WTC11 (cell line): ENCODE data around the gene DACT1. TPM values are rescaled to one million over a fixed set of nuclear protein-coding genes. Genes with fewer than 3 reads are reported as not detected.

ENCODE experiments used
- ATAC-seq: fragments of 200-7000 bp; cut with Tn5 transposase; 2 replicates; pipeline ENCODE4 v1.10.0; 2021; ENCODE audit warnings: mild to moderate bottlenecking, moderate library complexity
- CTCF ChIA-PET: fragments of 300-600 bp; sonication (Branson Sonifier 250); formaldehyde crosslinking; loops from one replicate; lab custom pipeline; 2021; ENCODE audit warnings: antibody characterized with exemption; lab: Charles Lee
- POLR2A ChIA-PET: fragments of 350-600 bp; sonication (Branson Sonifier 250); formaldehyde crosslinking; loops from one replicate; lab custom pipeline; 2021; ENCODE audit warnings: antibody characterized with exemption; lab: Charles Lee
- DNase-seq: peaks from one replicate; pipeline ENCODE4 v3.0.0; 2021; ENCODE audit warnings: low spot score
- H3K27ac Mint-ChIP-seq: 2 replicates; pipeline ENCODE4 v1.8.0; 2021; ENCODE audit warnings: mixed read lengths
- H3K27me3 Mint-ChIP-seq: 2 replicates; pipeline ENCODE4 v1.8.0; 2021; ENCODE audit warnings: low read depth, mild to moderate bottlenecking, moderate library complexity, mixed read lengths
- H3K36me3 Mint-ChIP-seq: 2 replicates; pipeline ENCODE4 v1.8.0; 2021; ENCODE audit warnings: mixed read lengths
- H3K4me1 Mint-ChIP-seq: 2 replicates; pipeline ENCODE4 v1.8.0; 2022; ENCODE audit warnings: mixed read lengths
- H3K4me3 Mint-ChIP-seq: 2 replicates; pipeline ENCODE4 v1.8.0; 2021; ENCODE audit warnings: mild to moderate bottlenecking, moderate library complexity, mixed read lengths
- H3K9me3 Mint-ChIP-seq: 2 replicates; pipeline ENCODE4 v1.8.0; 2021; ENCODE audit warnings: mixed read lengths
- CBFB ChIP-seq: sonication (generic); formaldehyde crosslinking; IDR thresholded peaks from 2 replicates; pipeline ENCODE4 v1.8.1; 2022; ENCODE audit warnings: mild to moderate bottlenecking, low read depth, missing genetic modification reagents
- FOXJ3 ChIP-seq: sonication (generic); formaldehyde crosslinking; IDR thresholded peaks from 2 replicates; pipeline ENCODE4 v1.9.0; 2021; ENCODE audit warnings: missing genetic modification reagents, mild to moderate bottlenecking, borderline replicate concordance
- FOXK1 ChIP-seq: sonication (generic); formaldehyde crosslinking; IDR thresholded peaks from 2 replicates; pipeline ENCODE4 v1.8.0; 2022; ENCODE audit warnings: mild to moderate bottlenecking, moderate library complexity, missing genetic modification reagents
- NFYB ChIP-seq: sonication (generic); formaldehyde crosslinking; conservative IDR thresholded peaks from 2 replicates; pipeline ENCODE4 v1.8.0; 2022; ENCODE audit warnings: low read depth, missing genetic modification reagents
- NR1H2 ChIP-seq: sonication (generic); formaldehyde crosslinking; IDR thresholded peaks from 2 replicates; pipeline ENCODE4 v1.9.0; 2021; ENCODE audit warnings: mild to moderate bottlenecking, moderate library complexity, missing genetic modification reagents
- NR2C2 ChIP-seq: sonication (generic); formaldehyde crosslinking; IDR thresholded peaks from 2 replicates; pipeline ENCODE4 v1.8.0; 2022; ENCODE audit warnings: mild to moderate bottlenecking, missing genetic modification reagents
- SMAD3 ChIP-seq: sonication (generic); formaldehyde crosslinking; IDR thresholded peaks from 2 replicates; pipeline ENCODE4 v1.8.0; 2022; ENCODE audit warnings: missing genetic modification reagents, mild to moderate bottlenecking, borderline replicate concordance
- SMAD4 ChIP-seq: sonication (generic); formaldehyde crosslinking; IDR thresholded peaks from 2 replicates; pipeline ENCODE4 v1.8.0; 2022; ENCODE audit warnings: mild to moderate bottlenecking, missing genetic modification reagents
- TP53 ChIP-seq: sonication (generic); formaldehyde crosslinking; IDR thresholded peaks from 2 replicates; pipeline ENCODE4 v1.8.1; 2023; ENCODE audit warnings: mild to moderate bottlenecking, missing genetic modification reagents
- ZNF121 ChIP-seq: sonication (generic); formaldehyde crosslinking; IDR thresholded peaks from 2 replicates; pipeline ENCODE4 v1.8.0; 2023; ENCODE audit warnings: missing genetic modification reagents
- ZNF219 ChIP-seq: sonication (generic); formaldehyde crosslinking; IDR thresholded peaks from 2 replicates; pipeline ENCODE4 v1.8.0; 2023; ENCODE audit warnings: missing genetic modification reagents, mild to moderate bottlenecking, borderline replicate concordance
- ZNF263 ChIP-seq: sonication (generic); formaldehyde crosslinking; IDR thresholded peaks from 2 replicates; pipeline ENCODE4 v1.8.1; 2022; ENCODE audit warnings: low read depth, mild to moderate bottlenecking, moderate library complexity, missing genetic modification reagents
- ZNF396 ChIP-seq: fragments of 250-450 bp; sonication (Bioruptor Pico); IDR thresholded peaks from 2 replicates; pipeline ENCODE4 v1.8.0; 2021; ENCODE audit warnings: mild to moderate bottlenecking, moderate library complexity, borderline replicate concordance
- total RNA-seq: library from RNA; stranded (reverse); gene quantifications from 3 replicates; pipeline ENCODE4 v1.2.3, GENCODE V29; 2021
- TF ChIP-seq, protein P1 (sequence below): fragments of 250-450 bp; sonication (Bioruptor Pico); IDR thresholded peaks from 2 replicates; pipeline ENCODE4 v1.9.0; 2021; ENCODE audit warnings: mild to moderate bottlenecking, borderline replicate concordance
- TF ChIP-seq, protein P2 (sequence below): sonication (generic); formaldehyde crosslinking; IDR thresholded peaks from 2 replicates; pipeline ENCODE4 v1.8.0; 2022; ENCODE audit warnings: mild to moderate bottlenecking, missing genetic modification reagents
- TF ChIP-seq, protein P3 (sequence below): sonication (generic); formaldehyde crosslinking; IDR thresholded peaks from 2 replicates; pipeline ENCODE4 v1.8.1; 2023; ENCODE audit warnings: mild to moderate bottlenecking, missing genetic modification reagents, borderline replicate concordance
- TF ChIP-seq, protein P4 (sequence below): sonication (generic); formaldehyde crosslinking; conservative IDR thresholded peaks from 2 replicates; pipeline ENCODE4 v1.8.1; 2023; ENCODE audit warnings: mild to moderate bottlenecking, low read depth, missing genetic modification reagents, moderate library complexity
- TF ChIP-seq, protein P5 (sequence below): sonication (generic); formaldehyde crosslinking; IDR thresholded peaks from 2 replicates; pipeline ENCODE4 v1.8.0; 2023; ENCODE audit warnings: missing genetic modification reagents
- TF ChIP-seq, protein P6 (sequence below): fragments of 250-450 bp; sonication (Bioruptor Pico); IDR thresholded peaks from 2 replicates; pipeline ENCODE4 v1.9.0; 2021; ENCODE audit warnings: mild to moderate bottlenecking
- TF ChIP-seq, protein P7 (sequence below): fragments of 250-450 bp; sonication (Bioruptor Pico); IDR thresholded peaks from 2 replicates; pipeline ENCODE4 v1.9.0; 2021; ENCODE audit warnings: mild to moderate bottlenecking

DACT1 gene
- total RNA-seq, 1 experiment from 2014 or later: 21.2 TPM

DNA sequence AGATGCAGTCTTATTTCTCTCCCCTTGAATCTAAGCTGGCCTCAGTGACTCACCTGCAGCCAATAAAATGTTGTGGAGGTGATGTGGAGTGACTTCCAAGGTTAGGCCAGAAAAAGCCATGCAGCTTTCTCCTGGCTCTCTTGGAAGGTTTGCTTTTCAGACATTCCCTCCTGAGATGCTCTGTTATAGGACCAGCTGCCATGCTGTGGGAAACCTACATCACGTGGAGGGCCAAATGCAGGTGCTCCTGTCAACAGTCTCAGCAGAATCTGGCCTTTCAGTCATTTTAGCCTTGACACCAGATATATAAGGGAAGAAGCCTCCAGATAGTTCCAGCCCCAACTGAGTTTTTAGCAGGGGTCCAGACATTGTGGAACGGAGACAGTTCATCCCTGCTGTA, 38.1 kb upstream of the DACT1 start (continued):
- no peak for TF ChIP-seq CBFB (CRISPR knock-in tag)

DNA sequence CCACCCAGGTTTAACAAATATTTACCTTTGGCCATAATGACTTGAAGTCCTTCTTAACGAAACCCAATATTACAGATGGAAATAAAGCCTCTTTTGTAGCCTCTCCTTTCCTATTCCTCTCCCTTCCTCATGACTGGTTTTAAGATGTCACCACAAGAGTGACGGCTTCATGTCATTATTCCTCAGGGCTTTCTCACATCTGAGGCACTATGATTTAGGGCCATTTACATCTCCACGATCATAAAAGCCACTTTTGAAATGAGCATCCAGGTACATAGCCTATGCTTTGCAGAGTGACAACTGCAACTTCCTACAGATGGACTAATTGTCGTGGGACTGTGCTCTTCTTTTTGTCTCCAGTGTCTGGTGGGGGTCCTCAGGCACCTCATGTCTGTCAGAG, 32.3 kb upstream of the DACT1 start:
- DNase-seq: no peak
- no peaks in the 10 kb centered on the region for H3K9me3 Mint-ChIP-seq
- peaks cover 29% of the 10 kb centered on the region for H3K4me1 Mint-ChIP-seq
- ATAC-seq: no peak
- H3K36me3 Mint-ChIP-seq: no peaks in the 10 kb centered on the region
- peaks cover 9% of the 10 kb centered on the region for H3K27me3 Mint-ChIP-seq
- ChIA-PET CTCF (no interaction called here), POLR2A (no interaction called here)
- TF ChIP-seq, protein P1, sequence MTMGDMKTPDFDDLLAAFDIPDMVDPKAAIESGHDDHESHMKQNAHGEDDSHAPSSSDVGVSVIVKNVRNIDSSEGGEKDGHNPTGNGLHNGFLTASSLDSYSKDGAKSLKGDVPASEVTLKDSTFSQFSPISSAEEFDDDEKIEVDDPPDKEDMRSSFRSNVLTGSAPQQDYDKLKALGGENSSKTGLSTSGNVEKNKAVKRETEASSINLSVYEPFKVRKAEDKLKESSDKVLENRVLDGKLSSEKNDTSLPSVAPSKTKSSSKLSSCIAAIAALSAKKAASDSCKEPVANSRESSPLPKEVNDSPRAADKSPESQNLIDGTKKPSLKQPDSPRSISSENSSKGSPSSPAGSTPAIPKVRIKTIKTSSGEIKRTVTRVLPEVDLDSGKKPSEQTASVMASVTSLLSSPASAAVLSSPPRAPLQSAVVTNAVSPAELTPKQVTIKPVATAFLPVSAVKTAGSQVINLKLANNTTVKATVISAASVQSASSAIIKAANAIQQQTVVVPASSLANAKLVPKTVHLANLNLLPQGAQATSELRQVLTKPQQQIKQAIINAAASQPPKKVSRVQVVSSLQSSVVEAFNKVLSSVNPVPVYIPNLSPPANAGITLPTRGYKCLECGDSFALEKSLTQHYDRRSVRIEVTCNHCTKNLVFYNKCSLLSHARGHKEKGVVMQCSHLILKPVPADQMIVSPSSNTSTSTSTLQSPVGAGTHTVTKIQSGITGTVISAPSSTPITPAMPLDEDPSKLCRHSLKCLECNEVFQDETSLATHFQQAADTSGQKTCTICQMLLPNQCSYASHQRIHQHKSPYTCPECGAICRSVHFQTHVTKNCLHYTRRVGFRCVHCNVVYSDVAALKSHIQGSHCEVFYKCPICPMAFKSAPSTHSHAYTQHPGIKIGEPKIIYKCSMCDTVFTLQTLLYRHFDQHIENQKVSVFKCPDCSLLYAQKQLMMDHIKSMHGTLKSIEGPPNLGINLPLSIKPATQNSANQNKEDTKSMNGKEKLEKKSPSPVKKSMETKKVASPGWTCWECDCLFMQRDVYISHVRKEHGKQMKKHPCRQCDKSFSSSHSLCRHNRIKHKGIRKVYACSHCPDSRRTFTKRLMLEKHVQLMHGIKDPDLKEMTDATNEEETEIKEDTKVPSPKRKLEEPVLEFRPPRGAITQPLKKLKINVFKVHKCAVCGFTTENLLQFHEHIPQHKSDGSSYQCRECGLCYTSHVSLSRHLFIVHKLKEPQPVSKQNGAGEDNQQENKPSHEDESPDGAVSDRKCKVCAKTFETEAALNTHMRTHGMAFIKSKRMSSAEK (CRISPR knock-in tag): no peak
- no peak for TF ChIP-seq SMAD3 (CRISPR knock-in tag)
- TF ChIP-seq, protein P2, sequence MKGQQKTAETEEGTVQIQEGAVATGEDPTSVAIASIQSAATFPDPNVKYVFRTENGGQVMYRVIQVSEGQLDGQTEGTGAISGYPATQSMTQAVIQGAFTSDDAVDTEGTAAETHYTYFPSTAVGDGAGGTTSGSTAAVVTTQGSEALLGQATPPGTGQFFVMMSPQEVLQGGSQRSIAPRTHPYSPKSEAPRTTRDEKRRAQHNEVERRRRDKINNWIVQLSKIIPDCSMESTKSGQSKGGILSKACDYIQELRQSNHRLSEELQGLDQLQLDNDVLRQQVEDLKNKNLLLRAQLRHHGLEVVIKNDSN (CRISPR knock-in tag): no peak
- TF ChIP-seq ZNF396 (CRISPR knock-in tag): no peak
- no peak for TF ChIP-seq FOXK1
- no peak for TF ChIP-seq FOXJ3 (CRISPR knock-in tag)
- no peak for TF ChIP-seq NR1H2 (CRISPR knock-in tag)
- no peak for TF ChIP-seq TP53 (CRISPR knock-in tag)
- TF ChIP-seq, protein P3, sequence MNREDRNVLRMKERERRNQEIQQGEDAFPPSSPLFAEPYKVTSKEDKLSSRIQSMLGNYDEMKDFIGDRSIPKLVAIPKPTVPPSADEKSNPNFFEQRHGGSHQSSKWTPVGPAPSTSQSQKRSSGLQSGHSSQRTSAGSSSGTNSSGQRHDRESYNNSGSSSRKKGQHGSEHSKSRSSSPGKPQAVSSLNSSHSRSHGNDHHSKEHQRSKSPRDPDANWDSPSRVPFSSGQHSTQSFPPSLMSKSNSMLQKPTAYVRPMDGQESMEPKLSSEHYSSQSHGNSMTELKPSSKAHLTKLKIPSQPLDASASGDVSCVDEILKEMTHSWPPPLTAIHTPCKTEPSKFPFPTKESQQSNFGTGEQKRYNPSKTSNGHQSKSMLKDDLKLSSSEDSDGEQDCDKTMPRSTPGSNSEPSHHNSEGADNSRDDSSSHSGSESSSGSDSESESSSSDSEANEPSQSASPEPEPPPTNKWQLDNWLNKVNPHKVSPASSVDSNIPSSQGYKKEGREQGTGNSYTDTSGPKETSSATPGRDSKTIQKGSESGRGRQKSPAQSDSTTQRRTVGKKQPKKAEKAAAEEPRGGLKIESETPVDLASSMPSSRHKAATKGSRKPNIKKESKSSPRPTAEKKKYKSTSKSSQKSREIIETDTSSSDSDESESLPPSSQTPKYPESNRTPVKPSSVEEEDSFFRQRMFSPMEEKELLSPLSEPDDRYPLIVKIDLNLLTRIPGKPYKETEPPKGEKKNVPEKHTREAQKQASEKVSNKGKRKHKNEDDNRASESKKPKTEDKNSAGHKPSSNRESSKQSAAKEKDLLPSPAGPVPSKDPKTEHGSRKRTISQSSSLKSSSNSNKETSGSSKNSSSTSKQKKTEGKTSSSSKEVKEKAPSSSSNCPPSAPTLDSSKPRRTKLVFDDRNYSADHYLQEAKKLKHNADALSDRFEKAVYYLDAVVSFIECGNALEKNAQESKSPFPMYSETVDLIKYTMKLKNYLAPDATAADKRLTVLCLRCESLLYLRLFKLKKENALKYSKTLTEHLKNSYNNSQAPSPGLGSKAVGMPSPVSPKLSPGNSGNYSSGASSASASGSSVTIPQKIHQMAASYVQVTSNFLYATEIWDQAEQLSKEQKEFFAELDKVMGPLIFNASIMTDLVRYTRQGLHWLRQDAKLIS: no peak
- no peak for TF ChIP-seq ZNF121 (CRISPR knock-in tag)
- TF ChIP-seq, protein P4, sequence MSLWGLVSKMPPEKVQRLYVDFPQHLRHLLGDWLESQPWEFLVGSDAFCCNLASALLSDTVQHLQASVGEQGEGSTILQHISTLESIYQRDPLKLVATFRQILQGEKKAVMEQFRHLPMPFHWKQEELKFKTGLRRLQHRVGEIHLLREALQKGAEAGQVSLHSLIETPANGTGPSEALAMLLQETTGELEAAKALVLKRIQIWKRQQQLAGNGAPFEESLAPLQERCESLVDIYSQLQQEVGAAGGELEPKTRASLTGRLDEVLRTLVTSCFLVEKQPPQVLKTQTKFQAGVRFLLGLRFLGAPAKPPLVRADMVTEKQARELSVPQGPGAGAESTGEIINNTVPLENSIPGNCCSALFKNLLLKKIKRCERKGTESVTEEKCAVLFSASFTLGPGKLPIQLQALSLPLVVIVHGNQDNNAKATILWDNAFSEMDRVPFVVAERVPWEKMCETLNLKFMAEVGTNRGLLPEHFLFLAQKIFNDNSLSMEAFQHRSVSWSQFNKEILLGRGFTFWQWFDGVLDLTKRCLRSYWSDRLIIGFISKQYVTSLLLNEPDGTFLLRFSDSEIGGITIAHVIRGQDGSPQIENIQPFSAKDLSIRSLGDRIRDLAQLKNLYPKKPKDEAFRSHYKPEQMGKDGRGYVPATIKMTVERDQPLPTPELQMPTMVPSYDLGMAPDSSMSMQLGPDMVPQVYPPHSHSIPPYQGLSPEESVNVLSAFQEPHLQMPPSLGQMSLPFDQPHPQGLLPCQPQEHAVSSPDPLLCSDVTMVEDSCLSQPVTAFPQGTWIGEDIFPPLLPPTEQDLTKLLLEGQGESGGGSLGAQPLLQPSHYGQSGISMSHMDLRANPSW: no peak
- no peak for TF ChIP-seq SMAD4 (CRISPR knock-in tag)
- TF ChIP-seq, protein P5, sequence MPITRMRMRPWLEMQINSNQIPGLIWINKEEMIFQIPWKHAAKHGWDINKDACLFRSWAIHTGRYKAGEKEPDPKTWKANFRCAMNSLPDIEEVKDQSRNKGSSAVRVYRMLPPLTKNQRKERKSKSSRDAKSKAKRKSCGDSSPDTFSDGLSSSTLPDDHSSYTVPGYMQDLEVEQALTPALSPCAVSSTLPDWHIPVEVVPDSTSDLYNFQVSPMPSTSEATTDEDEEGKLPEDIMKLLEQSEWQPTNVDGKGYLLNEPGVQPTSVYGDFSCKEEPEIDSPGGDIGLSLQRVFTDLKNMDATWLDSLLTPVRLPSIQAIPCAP (CRISPR knock-in tag): no peak
- TF ChIP-seq ZNF219 (CRISPR knock-in tag): no peak
- TF ChIP-seq, protein P6, sequence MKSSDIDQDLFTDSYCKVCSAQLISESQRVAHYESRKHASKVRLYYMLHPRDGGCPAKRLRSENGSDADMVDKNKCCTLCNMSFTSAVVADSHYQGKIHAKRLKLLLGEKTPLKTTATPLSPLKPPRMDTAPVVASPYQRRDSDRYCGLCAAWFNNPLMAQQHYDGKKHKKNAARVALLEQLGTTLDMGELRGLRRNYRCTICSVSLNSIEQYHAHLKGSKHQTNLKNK: no peak
- TF ChIP-seq, protein P7, sequence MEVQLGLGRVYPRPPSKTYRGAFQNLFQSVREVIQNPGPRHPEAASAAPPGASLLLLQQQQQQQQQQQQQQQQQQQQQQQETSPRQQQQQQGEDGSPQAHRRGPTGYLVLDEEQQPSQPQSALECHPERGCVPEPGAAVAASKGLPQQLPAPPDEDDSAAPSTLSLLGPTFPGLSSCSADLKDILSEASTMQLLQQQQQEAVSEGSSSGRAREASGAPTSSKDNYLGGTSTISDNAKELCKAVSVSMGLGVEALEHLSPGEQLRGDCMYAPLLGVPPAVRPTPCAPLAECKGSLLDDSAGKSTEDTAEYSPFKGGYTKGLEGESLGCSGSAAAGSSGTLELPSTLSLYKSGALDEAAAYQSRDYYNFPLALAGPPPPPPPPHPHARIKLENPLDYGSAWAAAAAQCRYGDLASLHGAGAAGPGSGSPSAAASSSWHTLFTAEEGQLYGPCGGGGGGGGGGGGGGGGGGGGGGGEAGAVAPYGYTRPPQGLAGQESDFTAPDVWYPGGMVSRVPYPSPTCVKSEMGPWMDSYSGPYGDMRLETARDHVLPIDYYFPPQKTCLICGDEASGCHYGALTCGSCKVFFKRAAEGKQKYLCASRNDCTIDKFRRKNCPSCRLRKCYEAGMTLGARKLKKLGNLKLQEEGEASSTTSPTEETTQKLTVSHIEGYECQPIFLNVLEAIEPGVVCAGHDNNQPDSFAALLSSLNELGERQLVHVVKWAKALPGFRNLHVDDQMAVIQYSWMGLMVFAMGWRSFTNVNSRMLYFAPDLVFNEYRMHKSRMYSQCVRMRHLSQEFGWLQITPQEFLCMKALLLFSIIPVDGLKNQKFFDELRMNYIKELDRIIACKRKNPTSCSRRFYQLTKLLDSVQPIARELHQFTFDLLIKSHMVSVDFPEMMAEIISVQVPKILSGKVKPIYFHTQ (CRISPR knock-in tag): no peak
- no peak for TF ChIP-seq ZNF263 (CRISPR knock-in tag)
- no peak for TF ChIP-seq NR2C2 (CRISPR knock-in tag)
- no peak for TF ChIP-seq NFYB
- H3K27ac Mint-ChIP-seq: no peak overlapping the region
- H3K4me3 Mint-ChIP-seq: no peak overlapping the region
